ENCODE measurements around the gene RAB31.

Gene RAB31

DNA sequence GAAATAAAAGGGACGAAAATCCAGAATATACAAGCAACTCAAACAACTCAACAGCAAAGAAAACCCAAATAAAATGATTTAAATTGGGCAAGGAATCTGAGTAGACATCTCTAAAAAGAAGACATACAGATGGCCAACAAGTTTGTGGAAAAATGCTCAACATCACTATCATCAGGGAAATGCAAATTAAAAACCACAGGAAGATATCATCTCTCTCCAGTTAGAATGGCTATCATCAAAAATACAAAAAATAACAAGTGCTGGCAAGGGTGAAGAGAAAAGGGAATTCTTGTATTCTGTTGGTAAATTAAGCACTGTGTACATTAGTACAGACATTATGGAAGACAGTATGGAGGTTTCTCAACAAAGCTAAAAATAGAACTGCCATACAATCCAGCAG is 80.0 kb downstream of the RAB31 start:
- TF ChIP-seq, protein P1, sequence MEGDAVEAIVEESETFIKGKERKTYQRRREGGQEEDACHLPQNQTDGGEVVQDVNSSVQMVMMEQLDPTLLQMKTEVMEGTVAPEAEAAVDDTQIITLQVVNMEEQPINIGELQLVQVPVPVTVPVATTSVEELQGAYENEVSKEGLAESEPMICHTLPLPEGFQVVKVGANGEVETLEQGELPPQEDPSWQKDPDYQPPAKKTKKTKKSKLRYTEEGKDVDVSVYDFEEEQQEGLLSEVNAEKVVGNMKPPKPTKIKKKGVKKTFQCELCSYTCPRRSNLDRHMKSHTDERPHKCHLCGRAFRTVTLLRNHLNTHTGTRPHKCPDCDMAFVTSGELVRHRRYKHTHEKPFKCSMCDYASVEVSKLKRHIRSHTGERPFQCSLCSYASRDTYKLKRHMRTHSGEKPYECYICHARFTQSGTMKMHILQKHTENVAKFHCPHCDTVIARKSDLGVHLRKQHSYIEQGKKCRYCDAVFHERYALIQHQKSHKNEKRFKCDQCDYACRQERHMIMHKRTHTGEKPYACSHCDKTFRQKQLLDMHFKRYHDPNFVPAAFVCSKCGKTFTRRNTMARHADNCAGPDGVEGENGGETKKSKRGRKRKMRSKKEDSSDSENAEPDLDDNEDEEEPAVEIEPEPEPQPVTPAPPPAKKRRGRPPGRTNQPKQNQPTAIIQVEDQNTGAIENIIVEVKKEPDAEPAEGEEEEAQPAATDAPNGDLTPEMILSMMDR (IDR thresholded peaks at IDR 0.05; ENCODE audit: low read depth, low read length) = no peak
- no peak for TF ChIP-seq MYC (IDR thresholded peaks at IDR 0.05; ENCODE audit: low read depth, low read length)
- TF ChIP-seq POLR2A (IDR thresholded peaks at IDR 0.05; ENCODE audit: extremely low read depth, insufficient read length) = no peak
- TF ChIP-seq, protein P2, sequence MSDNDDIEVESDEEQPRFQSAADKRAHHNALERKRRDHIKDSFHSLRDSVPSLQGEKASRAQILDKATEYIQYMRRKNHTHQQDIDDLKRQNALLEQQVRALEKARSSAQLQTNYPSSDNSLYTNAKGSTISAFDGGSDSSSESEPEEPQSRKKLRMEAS (IDR thresholded peaks at IDR 0.05; ENCODE audit: low read depth, low read length) = no peak
- no peak overlapping the region for H3K4me3 ChIP-seq (ENCODE audit: low read depth, low read length)
- no peak for DNase-seq (ENCODE audit: low read depth)

DNA sequence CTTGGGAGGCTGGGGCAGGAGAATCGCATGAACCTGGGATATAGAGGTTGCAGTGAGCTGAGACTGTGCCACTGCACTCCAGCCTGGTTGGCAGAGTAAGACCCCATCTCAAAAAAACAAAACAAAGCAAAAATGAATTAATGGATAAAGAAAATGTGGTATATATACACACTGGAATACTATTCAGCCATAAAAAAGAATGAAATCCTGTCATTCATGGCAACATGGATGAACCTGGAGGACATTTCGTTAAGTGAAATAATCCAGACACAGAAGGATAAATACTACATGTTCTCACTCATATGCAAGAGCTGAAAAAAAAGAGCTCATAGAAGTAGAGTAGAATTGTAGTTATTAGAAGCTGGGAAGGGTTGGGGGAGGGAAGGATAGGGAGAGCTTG is 80.8 kb downstream of the RAB31 start:
- no peak for DNase-seq (ENCODE audit: low read depth)
- no peak overlapping the region for H3K4me3 ChIP-seq (ENCODE audit: low read depth, low read length)
- TF ChIP-seq MYC (IDR thresholded peaks at IDR 0.05; ENCODE audit: low read depth, low read length) = no peak
- TF ChIP-seq, protein P1 (IDR thresholded peaks at IDR 0.05; ENCODE audit: low read depth, low read length) = no peak
- TF ChIP-seq POLR2A (IDR thresholded peaks at IDR 0.05; ENCODE audit: extremely low read depth, insufficient read length) = no peak
- TF ChIP-seq, protein P2 (IDR thresholded peaks at IDR 0.05; ENCODE audit: low read depth, low read length) = no peak

DNA sequence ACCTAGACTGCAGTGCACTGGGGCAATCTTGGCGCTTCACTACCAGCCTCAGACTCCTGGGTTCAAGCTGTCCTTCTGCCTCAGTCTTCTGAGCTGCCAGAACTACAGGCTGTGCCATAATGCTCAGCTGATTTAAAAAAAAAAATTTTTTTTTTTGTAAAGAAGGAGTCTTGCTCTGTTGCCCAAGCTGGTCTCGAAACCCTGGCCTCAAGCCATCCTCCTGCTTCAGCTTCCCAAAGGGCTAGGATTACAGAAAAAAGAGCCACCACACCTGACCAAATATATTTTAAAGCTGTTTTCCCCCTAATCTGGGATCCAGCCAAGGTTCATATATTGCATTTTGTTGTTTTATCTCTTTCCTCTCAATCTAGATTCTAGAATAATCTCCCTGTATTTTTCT is 82.2 kb downstream of the RAB31 start:
- DNase-seq (ENCODE audit: low read depth) = no peak
- H3K4me3 ChIP-seq (ENCODE audit: low read depth, low read length) = no peak overlapping the region
- TF ChIP-seq, protein P2 (IDR thresholded peaks at IDR 0.05; ENCODE audit: low read depth, low read length) = no peak
- TF ChIP-seq, protein P1 (IDR thresholded peaks at IDR 0.05; ENCODE audit: low read depth, low read length) = no peak
- TF ChIP-seq MYC (IDR thresholded peaks at IDR 0.05; ENCODE audit: low read depth, low read length) (no peak), POLR2A (IDR thresholded peaks at IDR 0.05; ENCODE audit: extremely low read depth, insufficient read length) (no peak)

DNA sequence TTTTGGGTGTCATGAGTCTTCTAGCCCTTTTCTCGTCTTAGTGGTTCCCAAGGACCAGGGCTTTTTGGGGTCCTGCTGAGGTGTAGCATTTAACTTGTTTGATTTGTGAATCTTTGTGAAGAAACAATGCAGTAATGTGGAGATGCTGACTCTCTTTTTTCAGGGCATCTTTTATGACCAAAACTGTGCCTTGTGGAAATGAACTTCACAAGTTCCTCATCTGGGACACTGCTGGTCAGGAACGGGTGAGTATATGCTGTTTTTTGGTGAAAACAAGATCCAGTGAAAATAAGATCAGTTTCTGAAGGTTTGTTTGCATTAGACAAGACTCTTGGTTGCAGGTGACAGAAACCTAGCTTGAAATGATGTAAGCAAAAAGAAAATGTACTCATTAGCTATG is 83.9 kb downstream of the RAB31 start:
- DNase-seq (ENCODE audit: low read depth) = no peak
- TF ChIP-seq, protein P2 (IDR thresholded peaks at IDR 0.05; ENCODE audit: low read depth, low read length) = no peak
- TF ChIP-seq MYC (IDR thresholded peaks at IDR 0.05; ENCODE audit: low read depth, low read length) (no peak), POLR2A (IDR thresholded peaks at IDR 0.05; ENCODE audit: extremely low read depth, insufficient read length) (no peak)
- TF ChIP-seq, protein P1 (IDR thresholded peaks at IDR 0.05; ENCODE audit: low read depth, low read length) = no peak
- no peak overlapping the region for H3K4me3 ChIP-seq (ENCODE audit: low read depth, low read length)

DNA sequence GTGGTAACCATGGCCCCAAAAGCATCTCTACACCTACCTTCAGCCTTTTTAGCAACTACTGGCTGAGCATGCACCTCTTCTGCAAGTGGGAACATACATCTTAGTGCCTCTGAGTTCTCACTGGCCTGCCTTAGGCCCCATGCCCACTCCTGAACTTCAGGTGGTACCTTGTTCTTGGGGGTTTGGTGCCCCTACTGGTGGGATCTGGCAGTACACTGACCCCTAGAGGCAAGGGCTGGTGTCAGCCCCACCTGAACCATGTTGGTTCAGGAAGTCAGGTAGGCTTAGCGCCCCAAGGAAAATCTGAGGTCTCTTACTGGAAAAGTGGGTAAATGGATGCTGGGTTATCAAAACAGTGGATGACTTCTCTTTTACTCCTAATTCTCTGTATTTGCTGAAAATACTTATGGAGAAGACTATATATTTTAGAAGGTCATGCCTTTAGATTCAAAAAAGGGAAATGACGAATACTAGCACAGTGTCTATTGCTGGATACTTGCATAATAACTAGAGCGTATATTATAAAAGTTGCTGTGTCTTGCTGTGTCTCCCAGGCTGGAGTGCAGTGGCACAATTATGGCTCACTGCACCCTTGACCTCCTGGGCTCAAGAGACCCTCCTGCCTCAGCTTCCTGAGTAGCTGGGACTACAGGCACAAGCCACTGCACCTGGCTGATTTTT is 84.6 kb downstream of the RAB31 start:
- peak; percentile 59 for DNase-seq (ENCODE audit: low read depth)
- TF ChIP-seq, protein P1 (IDR thresholded peaks at IDR 0.05; ENCODE audit: low read depth, low read length) = peak; percentile 88
- TF ChIP-seq, protein P2 (IDR thresholded peaks at IDR 0.05; ENCODE audit: low read depth, low read length) = no peak
- H3K4me3 ChIP-seq (ENCODE audit: low read depth, low read length) = no peak overlapping the region
